HG02588 (cell line): Measurements from ENCODE around the gene HMGN4.
"Not testable (repeated sequence)": the region's sequence is repeated elsewhere in the genome, so short reads cannot be mapped to it uniquely, and the experiment has no call there.

Source experiments
- ATAC-seq: cut with Tn5 transposase; IDR thresholded peaks from one replicate; pipeline ENCODE4 v1.9.1; 2021; ENCODE audit warnings: mild to moderate bottlenecking, moderate library complexity; ENCODE audit not compliant: unreplicated experiment

The HMGN4 gene

DNA sequence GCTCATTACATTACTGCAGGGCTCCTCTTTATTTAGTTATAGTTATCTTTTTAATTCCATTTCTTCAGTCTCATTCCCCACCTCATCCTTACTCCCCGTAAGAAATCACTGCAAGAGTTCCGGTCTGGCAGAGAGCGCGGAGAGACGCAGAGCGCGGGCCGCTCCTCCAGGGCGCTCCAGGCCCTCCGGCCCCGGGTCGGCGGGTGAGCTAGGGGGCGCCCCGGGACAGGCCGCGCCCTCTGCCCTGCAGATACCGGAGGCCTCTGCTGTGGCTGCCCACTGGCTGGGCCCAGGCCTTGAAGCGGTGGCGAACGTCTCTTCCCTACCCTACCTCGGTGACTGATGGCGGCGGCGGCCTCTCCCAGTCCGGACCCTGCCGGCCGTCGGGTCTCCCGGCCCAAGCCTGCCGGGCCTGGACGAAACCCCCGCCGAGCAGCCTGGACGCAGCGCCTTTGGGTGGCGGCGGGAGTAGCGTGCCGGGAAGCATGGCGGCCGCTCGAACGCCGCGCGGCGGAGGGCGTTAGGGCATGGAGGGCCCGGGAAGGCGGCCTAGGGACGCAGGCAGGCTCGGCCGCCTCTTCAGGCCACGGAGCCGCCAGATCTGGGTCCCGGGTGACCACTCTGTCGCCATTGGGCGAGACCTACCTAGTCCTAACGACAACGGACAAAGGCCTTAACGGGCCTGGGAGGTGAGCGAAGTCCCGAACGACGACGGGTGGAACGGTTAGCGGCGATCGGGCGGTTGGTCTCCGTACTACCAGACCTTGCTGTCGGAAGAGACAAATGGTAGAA is 16.4 kb upstream of the HMGN4 start:
- ATAC-seq, result peak; percentile 78

DNA sequence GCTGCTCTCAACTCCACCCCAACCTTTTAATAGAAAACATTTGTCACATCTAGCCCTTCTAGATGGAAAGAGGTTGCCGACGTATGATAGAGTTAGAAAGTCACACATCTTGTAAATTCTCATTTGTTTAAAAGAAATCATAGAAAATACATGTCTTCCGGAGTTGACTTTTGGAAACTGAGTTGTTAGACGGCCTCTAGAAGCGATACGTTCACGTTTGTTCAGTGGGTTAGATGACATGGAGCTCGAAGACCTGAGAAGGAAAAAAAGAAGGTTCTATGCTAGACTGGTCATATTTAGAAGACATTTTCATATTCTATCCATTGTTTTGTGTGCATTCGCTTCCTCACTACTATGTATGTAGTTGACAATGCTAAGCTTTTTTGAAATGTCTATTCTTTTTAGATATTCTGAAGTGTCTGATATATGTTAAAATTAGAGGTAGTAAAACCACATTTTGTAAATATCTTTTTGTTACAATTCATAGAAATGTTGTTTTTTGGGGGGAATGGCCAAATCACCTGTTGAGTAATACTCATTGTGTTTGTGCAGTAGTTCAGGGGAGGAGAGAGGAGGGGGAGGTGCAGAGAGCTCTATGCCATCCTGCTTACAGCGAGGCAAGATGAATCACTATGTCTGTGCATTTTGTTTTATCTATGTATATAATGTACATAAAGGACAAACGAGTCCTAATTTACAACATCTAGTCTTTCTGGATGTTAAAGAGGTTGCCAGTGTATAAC is 15.5 kb upstream of the HMGN4 start:
- ATAC-seq, result not testable (repeated sequence)

DNA sequence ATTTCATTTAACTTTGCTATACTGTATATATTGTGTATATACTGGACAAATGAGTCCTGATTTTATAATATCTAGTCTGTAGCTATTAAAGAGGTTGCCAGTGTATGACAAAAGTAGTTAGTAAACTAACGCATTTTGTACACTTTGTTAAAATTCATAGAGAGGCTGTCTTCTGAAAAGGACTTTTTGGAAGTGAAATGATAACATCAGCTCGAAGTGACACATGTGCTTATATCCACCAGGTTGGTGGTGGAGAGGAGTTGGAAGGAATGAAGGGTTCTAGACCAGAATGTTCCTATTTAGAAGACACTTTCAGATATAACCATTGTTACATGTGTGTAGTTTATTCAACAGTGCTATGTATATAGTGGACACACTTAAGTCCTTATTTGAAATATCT is 13.9 kb upstream of the HMGN4 start:
- not testable (repeated sequence) for ATAC-seq

DNA sequence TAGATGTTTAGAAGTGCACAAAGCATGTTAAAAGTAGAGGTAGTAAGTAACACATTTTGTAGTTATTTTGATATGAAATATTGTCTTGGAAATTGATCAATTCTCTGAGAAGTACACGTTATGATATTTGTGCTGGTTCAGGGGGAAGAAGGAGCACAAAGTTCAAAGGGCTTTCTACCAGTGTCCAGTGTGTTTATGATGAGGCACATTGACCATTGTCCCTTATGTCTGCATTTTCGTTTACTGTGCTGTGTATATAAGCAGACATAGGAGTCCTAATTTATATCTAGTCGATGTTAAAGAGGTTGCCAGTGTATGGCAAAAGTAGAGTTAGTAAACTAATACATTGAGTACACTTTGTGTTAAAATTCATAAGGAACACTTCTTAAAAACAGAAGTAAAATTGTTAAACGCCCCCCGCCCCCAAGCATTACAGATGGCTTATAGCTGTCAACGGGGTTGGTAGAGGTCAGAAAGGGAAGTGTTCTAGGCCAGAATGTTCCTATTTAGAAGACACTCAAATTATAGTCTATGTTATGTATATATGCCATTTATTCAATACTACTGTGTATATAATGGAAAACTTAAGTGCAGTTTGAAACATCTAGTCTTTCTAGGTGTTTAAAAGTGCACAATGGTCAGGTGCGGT is 13.3 kb upstream of the HMGN4 start:
- ATAC-seq, result no peak

DNA sequence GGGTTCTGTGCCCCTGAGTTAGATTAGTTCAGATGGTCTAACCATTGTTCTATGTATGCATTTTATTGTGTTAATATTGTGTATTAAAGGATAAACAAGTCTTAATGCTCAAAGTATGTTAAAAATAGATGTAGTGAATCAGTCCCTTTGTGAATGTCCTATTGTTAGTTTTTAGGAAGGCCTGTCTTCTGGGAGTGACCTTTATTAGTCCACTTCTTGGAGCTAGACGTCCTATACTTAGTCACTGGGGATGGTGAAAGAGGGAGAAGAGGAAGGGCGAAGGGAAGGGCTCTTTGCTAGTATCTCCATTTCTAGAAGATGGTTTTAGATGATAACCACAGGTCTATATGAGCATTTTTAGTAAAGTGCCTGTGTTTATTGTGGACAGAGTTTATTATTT is 12.3 kb upstream of the HMGN4 start:
- no peak for ATAC-seq

DNA sequence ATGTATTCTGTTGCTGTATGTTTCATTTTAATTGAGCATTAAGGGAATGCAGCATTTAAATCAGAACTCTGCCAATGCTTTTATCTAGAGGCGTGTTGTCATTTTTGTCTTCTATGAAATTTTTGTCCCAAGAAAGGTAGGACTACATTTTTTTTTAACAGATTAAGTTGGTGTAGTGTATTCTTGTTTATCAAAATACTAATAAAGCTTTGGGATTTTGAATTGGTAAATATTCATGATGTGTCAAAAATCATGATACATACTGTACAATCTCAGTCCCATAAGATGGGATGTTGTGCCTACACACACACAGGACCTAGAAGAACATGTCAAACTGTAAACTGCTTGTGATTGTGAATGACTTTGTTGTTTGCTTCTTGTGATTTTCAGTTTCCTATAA is 11.2 kb upstream of the HMGN4 start:
- ATAC-seq, result no peak

DNA sequence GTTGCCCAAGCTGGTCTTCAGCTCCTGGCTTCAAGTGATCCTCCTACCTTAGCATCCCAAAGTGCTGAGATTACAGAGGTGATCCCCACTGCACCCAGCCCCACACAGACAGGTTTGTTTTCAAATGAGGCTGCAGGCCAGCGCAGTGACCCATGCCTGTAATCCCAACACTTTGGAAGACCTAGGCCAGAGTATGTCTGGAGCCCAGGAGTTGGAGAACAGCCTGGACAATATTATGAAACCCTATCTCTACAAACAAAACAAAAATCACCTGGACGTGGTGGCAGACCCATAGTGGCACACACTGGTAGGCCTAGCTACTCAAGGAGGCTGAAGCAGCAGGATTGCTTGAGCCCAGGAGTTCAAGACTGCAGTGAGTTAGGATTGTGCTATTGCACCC is 8.0 kb upstream of the HMGN4 start:
- no peak for ATAC-seq

DNA sequence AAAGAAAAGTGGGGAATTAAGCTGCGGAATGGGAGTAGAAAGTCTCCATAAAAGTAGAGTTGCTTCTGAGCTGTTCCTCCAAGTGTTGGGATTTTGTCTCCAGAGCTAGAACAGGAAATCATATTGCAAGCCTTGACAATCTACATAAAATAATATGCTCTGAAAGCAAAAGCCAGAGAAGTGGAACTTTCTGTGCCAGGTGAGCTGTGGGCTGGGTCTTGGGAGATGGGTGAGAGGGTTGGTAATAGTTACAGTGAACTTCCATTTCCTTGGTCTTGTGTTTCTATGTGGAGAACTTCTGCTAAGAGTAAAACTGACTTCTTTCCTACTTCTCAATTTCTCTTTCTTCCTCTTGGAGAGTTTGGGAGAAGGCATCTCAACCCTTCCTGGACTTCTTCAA is 6.3 kb upstream of the HMGN4 start:
- ATAC-seq, result no peak

DNA sequence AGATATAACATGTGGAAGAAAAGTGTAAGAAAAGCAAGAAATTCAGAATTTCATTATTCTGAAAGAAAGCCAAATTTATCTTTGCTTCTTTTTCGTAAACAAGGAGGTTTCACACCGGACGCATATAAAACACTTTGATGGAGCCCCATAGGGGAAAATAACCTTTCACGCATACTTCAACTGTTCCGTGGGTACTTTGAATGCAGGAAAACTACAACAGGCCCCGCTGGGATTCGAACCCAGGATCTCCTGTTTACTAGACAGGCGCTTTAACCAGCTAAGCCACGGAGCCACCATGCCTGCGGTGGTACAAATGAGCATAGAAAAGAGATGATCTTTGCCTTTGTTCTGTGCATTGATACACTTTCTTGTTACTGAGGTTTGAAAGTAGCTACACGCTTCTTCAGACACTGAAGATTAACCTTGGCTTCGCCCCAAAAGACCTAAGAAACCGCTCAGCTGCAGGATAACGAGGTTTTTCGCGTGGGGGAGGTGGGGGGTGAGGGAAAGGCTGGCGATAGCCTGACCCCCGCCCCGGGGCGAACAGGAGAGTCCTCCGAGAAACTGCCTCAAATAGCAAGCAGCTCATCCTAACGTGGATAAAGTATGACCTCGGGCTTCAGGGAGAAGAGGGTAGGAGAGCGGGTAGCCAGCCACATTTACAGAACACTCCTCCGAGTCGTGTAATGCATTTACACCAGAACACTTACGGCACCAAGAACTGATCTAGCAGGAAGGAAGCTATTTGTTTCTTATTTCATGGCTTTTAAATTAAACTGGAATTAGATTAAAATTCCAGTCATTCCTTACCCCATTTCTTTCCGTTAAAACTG is 5.3 kb upstream of the HMGN4 start:
- no peak for ATAC-seq

DNA sequence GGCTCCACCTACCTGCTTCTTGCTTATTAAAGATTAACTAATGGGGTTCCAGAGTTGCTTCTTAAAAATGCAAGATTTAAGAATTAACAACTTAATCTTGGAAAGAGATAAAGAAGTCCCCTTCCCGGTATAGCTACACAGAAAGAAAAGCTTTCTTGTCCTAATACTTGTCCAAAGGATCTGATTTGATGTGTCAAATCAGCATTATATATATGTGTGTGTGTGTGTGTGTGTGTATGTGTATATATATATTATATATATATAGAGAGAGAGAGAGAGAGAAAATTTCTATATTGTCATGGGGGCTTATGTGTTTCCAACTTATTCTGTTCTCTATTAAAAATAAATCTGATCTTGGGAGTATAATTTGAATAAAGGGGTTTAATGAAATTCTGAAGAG is 4.6 kb upstream of the HMGN4 start:
- ATAC-seq, result no peak

DNA sequence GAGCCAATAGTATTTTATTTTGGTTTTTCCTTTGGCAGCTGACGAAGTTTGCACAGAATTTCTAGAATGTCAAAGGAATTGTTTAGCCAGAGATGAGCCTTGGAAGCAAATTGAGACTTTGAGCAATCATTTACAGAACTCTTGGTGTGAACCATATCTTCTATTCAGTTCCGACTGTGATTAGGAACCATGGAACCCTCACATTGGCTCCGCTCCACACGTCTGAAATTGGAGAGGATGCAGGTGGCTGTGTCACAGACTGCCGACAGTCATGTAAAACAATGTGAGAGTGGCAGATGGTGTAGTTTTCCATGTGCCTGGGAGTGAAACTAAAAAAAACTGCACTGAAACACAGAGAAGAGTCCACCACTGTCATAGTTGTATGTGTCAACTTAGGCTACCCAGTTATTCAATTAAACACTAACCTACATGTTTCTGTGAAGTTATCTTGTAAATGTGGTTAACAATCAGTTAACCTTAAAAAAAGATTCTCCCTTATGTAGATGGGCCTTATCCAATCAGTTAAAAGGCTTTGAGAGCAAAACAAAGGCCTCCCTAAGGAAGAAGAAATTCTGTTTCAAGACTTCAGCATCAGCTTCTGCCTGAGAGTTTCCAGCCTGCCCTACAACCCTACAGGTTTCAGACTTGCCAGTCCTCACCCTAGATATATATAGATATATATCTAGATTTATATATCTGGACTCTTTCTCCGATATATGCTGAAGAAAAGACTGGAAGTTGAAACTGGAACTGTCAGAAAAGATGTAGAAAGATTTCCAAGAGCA is 3.3 kb upstream of the HMGN4 start:
- ATAC-seq, result no peak

DNA sequence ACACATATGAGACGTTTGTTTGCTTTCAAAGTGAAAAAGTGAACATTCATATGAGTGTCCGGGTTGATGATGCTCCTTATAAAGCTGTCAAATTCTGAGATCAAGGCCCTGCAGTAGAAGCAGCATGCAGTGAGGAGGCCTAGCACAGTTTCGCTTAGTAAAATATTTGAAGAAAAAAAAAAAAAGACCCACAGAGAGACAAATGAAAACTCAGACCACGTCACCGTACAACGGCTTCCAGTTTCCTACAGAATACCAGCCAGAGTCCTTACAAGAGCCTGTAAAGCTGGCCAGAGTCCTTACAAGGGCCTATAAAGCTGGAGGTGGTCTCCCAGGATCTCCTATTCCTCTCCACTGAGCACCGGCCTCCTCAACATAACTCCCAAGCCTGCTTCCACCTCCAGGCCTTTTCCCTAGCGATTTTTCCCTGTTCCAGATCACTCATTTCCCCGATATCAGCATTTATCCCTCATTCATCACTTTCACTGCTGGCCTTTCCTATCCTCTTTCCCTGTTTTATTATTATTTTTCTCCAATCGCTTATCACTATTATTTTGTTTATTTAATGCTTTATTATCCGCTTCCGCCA is 1.5 kb upstream of the HMGN4 start:
- ATAC-seq, result no peak

DNA sequence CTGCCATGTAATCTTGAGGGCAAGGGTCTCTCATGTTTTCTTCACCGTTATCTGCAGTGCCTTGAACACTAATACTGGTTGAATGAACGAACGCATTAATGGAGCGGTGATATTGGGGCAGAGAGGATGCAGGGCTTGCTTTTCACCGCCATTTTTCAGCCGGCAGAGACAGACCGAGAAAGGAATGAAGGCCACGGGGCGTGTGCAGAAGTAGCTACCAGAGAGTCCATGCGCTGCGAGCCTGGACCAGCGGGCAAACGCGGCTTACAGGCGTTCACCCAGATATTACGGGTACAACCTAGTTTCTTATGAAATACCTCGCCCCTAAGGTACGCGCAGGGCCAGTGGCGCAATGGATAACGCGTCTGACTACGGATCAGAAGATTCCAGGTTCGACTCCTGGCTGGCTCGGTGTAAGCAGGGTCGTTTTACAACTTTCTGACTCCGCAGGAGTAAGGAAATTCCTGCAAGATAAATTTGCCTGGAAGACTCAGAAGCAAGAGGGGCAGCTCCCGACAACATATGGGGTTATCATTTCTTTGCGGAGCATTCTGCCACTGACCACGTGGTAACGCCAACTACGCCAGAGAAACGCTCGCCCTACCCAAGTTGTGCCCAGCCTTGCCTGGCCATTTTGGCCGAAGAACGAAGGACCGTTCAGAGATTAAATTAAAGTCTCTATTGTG is 863 bp upstream of the HMGN4 start:
- ATAC-seq, result peak; percentile 44

DNA sequence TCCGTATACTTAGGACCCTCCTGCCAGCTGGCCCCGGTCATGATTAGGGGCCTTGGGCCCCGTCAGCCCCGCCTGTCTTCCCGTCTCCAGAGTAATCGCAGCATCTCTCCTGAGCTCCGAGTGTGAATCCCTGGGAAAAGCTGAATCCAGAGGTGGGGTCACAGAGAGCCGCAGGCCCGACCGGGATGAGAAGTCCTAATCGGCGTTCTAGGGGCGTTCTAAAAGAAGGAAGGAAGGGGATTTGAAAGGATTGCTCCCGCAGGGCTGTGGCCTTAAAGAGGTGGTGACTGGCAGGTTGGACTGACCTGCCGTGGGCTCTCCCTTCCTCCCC is 371 bp downstream of the HMGN4 start:
- ATAC-seq, result no peak

DNA sequence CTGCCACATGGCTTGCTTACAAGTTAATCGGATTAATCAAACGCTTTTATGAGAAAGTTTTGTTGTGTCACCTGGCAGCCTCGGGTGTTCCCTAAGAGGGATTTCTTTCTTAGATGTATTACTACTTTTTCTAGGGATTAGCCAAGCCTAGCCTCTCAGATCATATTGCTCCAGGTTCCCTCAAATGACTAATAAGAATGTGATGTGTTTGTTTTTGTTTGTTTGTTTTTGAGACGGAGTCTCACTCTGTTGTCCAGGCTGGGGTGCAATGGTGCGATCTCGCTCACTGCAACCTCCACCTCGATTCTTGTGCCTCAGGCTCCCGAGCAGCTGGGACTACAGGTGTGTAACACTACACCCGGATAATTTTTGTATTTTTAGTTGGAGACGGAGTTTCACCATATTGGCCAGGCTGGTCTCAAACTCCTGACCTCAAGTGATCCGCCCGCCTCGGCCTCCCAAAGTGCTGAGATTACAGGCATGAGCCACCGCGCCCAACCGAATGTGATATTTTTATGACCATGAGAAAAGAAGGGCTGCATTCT is 977 bp downstream of the HMGN4 start:
- ATAC-seq, result no peak

DNA sequence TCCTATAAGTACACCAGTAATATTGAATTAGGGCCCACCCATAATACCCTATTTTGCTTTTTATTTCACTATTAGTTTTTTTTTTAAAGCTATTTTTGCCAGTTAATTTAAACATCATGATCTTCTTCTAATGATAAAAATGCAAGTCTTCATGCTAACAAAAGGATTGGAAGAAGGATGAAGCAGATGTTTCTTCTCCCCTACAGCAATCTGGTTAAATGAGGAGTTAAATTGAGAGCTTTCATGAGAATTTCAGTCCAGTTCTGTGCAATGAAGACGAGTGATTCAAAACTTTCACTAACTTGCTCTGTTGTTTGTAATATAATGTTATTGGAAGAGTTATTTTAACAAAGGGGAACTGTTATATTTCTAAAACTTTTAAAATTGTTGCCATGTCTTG is 3.4 kb downstream of the HMGN4 start:
- ATAC-seq, result no peak

DNA sequence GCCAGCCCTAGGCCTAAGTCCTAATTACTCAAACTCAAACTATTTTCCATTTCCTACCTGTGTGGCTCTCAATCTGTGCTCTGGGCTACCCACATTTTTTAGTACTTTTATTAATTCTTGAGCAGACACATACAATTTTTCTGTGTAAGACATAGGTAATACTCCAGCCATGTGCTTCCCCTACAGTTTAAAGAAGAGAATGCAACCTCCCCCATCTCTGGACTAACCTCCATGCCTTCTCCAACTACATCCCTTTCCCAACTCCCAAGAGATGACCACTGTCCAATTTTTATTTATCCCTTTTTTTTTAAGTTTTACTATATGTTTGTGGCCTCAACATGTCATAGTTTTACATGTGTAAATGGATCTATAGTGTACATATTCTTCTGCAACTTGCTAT is 5.8 kb downstream of the HMGN4 start:
- ATAC-seq, result no peak

DNA sequence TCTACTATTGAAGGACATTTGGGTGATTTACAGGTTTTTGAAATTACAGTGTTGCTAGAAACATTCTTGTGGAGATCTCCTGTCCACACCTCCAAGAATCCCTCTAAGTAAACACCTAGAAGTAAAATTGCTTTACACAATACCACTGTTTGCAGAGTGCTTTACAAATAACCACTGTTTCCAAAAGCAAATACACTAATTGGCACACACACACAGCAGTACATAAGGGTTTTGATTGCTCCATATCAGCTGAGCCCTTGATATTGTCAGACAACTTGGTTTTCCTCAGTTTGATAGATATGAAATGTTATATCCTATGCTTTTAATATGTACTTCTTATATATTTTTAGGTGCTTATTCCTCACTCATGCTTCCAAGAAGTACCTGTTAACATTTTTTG is 6.3 kb downstream of the HMGN4 start:
- ATAC-seq, result no peak

DNA sequence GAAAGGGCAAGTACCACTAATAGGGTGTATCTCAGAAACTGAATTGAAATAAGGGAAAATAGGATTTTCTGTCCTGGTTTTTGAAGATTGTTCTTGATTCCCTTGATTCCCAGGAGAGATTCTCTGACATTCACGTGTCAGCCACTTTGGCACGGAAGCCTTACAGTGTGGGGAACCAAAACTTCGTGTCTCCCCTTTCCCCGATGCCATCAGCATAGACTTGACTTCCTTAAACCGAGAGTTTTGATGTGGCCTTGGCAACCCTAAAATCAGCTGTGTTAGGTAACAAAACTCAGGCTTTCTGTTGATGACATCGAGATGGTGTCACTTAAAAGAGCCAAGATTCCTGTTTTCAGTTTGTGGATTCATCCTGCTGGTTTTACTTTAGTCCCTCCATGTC is 7.5 kb downstream of the HMGN4 start:
- ATAC-seq, result no peak
